Activated naive CD4-positive, alpha-beta T cell treated with anti-CD3 and anti-CD28 coated beads, Interleukin-2, amount 50 U/mL, for 24 hours (primary cell): ENCODE results near the gene OR10Z1.

Source experiments
- H3K27ac Mint-ChIP-seq: one replicate; pipeline ENCODE4 v1.8.0; 2021; ENCODE audit warnings: mild to moderate bottlenecking, mixed read lengths
- H3K27me3 Mint-ChIP-seq: one replicate; pipeline ENCODE4 v1.8.0; 2021; ENCODE audit warnings: mixed read lengths
- H3K36me3 Mint-ChIP-seq: one replicate; pipeline ENCODE4 v1.8.0; 2021; ENCODE audit warnings: mixed read lengths
- H3K4me1 Mint-ChIP-seq: one replicate; pipeline ENCODE4 v1.8.0; 2021; ENCODE audit warnings: mixed read lengths
- H3K4me3 Mint-ChIP-seq: one replicate; pipeline ENCODE4 v1.8.0; 2021; ENCODE audit warnings: mild to moderate bottlenecking, mixed read lengths
- H3K9me3 Mint-ChIP-seq: one replicate; pipeline ENCODE4 v1.8.0; 2021; ENCODE audit warnings: mixed read lengths

The OR10Z1 gene

GRCh38 chr1:158604968-158605367 lies at the start of gene OR10Z1:
Gene OR10Z1, plus strand, starts transcription at chr1:158605268. Its CDS starts 1,171 bp downstream, at chr1:158606439.
- H3K9me3 Mint-ChIP-seq: peaks cover 4% of the 10 kb centered on the region
- no peaks in the 10 kb centered on the region for H3K4me1 Mint-ChIP-seq
- H3K36me3 Mint-ChIP-seq: no peaks in the 10 kb centered on the region
- H3K4me3 Mint-ChIP-seq: no peak within 1 kb of the TSS
- no peaks in the 10 kb centered on the region for H3K27me3 Mint-ChIP-seq
- H3K27ac Mint-ChIP-seq: no peak within 1 kb of the TSS

GRCh38 chr1:158559696-158560095 lies 45.4 kb upstream of the OR10Z1 start:
- Mint-ChIP-seq H3K27me3 (peaks cover 10% of the 10 kb centered on the region), H3K27ac (no peak overlapping the region), H3K4me1 (no peaks in the 10 kb centered on the region), H3K4me3 (no peak overlapping the region), H3K9me3 (no peaks in the 10 kb centered on the region), H3K36me3 (no peaks in the 10 kb centered on the region)

- Mint-ChIP-seq H3K27me3 (peaks cover 15% of the 10 kb centered on the region), H3K9me3 (no peaks in the 10 kb centered on the region), H3K4me1 (no peaks in the 10 kb centered on the region), H3K4me3 (no peak overlapping the region), H3K36me3 (no peaks in the 10 kb centered on the region), H3K27ac (no peak overlapping the region)
These were observed 41.2 kb upstream of the OR10Z1 start for GRCh38 chr1:158563853-158564252.

- H3K36me3 Mint-ChIP-seq: no peaks in the 10 kb centered on the region
- no peak overlapping the region for H3K4me3 Mint-ChIP-seq
- peaks cover 15% of the 10 kb centered on the region for H3K27me3 Mint-ChIP-seq
- no peaks in the 10 kb centered on the region for H3K4me1 Mint-ChIP-seq
- no peaks in the 10 kb centered on the region for H3K9me3 Mint-ChIP-seq
- no peak overlapping the region for H3K27ac Mint-ChIP-seq
These were observed 40.5 kb upstream of the OR10Z1 start for GRCh38 chr1:158564608-158565007.

- Mint-ChIP-seq H3K27ac (no peak within 1 kb of the TSS), H3K9me3 (no peaks in the 10 kb centered on the region), H3K4me3 (no peak within 1 kb of the TSS), H3K4me1 (no peaks in the 10 kb centered on the region), H3K27me3 (peaks cover 13% of the 10 kb centered on the region), H3K36me3 (no peaks in the 10 kb centered on the region)
These were observed 34.6 kb upstream of the OR10Z1 start, which contains the start of gene OR6P1 for GRCh38 chr1:158570480-158570879. Gene OR6P1, minus strand, starts transcription at chr1:158570580. Its CDS starts 6,976 bp downstream, at chr1:158563604.

GRCh38 chr1:158572226-158572625 lies 32.8 kb upstream of the OR10Z1 start:
- H3K27me3 Mint-ChIP-seq: peaks cover 13% of the 10 kb centered on the region
- no peaks in the 10 kb centered on the region for H3K9me3 Mint-ChIP-seq
- H3K27ac Mint-ChIP-seq: no peak overlapping the region
- no peaks in the 10 kb centered on the region for H3K36me3 Mint-ChIP-seq
- H3K4me1 Mint-ChIP-seq: no peaks in the 10 kb centered on the region
- no peak overlapping the region for H3K4me3 Mint-ChIP-seq

GRCh38 chr1:158577561-158577960 lies 27.5 kb upstream of the OR10Z1 start:
- Mint-ChIP-seq H3K27ac (no peak overlapping the region), H3K9me3 (no peaks in the 10 kb centered on the region), H3K4me1 (no peaks in the 10 kb centered on the region), H3K4me3 (no peak overlapping the region), H3K36me3 (no peaks in the 10 kb centered on the region), H3K27me3 (peaks cover 7% of the 10 kb centered on the region)

GRCh38 chr1:158579733-158580132 lies 25.3 kb upstream of the OR10Z1 start, which contains the start of gene OR10X1:
Gene OR10X1, minus strand, starts transcription at chr1:158579899. Its CDS starts 0 bp downstream, at chr1:158579899.
- Mint-ChIP-seq H3K36me3 (no peaks in the 10 kb centered on the region), H3K27ac (no peak within 1 kb of the TSS), H3K4me1 (no peaks in the 10 kb centered on the region), H3K9me3 (no peaks in the 10 kb centered on the region), H3K27me3 (peaks cover 8% of the 10 kb centered on the region), H3K4me3 (no peak within 1 kb of the TSS)

- Mint-ChIP-seq H3K27ac (no peak overlapping the region), H3K27me3 (peaks cover 3% of the 10 kb centered on the region), H3K36me3 (no peaks in the 10 kb centered on the region), H3K9me3 (no peaks in the 10 kb centered on the region), H3K4me3 (no peak overlapping the region), H3K4me1 (no peaks in the 10 kb centered on the region)
These were observed 21.1 kb upstream of the OR10Z1 start for GRCh38 chr1:158583962-158584361.

GRCh38 chr1:158586942-158587341 lies 18.1 kb upstream of the OR10Z1 start:
- Mint-ChIP-seq H3K36me3 (no peaks in the 10 kb centered on the region), H3K9me3 (no peaks in the 10 kb centered on the region), H3K4me1 (no peaks in the 10 kb centered on the region), H3K27ac (no peak overlapping the region), H3K27me3 (peaks cover 3% of the 10 kb centered on the region), H3K4me3 (no peak overlapping the region)

- H3K36me3 Mint-ChIP-seq: peaks cover 7% of the 10 kb centered on the region
- H3K27me3 Mint-ChIP-seq: no peaks in the 10 kb centered on the region
- no peak overlapping the region for H3K4me3 Mint-ChIP-seq
- H3K27ac Mint-ChIP-seq: no peak overlapping the region
- H3K4me1 Mint-ChIP-seq: no peaks in the 10 kb centered on the region
- H3K9me3 Mint-ChIP-seq: peaks cover 24% of the 10 kb centered on the region
These were observed 4.3 kb upstream of the OR10Z1 start for GRCh38 chr1:158600735-158601134.

- no peaks in the 10 kb centered on the region for H3K27me3 Mint-ChIP-seq
- no peaks in the 10 kb centered on the region for H3K4me1 Mint-ChIP-seq
- no peaks in the 10 kb centered on the region for H3K36me3 Mint-ChIP-seq
- H3K9me3 Mint-ChIP-seq: no peaks in the 10 kb centered on the region
- no peak overlapping the region for H3K4me3 Mint-ChIP-seq
- no peak overlapping the region for H3K27ac Mint-ChIP-seq
These were observed 2.2 kb downstream of the OR10Z1 start for GRCh38 chr1:158607296-158607695.

- Mint-ChIP-seq H3K4me3 (no peak overlapping the region), H3K27me3 (peaks cover 7% of the 10 kb centered on the region), H3K36me3 (no peaks in the 10 kb centered on the region), H3K9me3 (no peaks in the 10 kb centered on the region), H3K4me1 (no peaks in the 10 kb centered on the region), H3K27ac (no peak overlapping the region)
These were observed 6.8 kb downstream of the OR10Z1 start for GRCh38 chr1:158611916-158612315.

GRCh38 chr1:158613764-158614163 lies 8.7 kb downstream of the OR10Z1 start:
- no peaks in the 10 kb centered on the region for H3K4me1 Mint-ChIP-seq
- no peak overlapping the region for H3K4me3 Mint-ChIP-seq
- H3K36me3 Mint-ChIP-seq: no peaks in the 10 kb centered on the region
- H3K27ac Mint-ChIP-seq: no peak overlapping the region
- H3K9me3 Mint-ChIP-seq: no peaks in the 10 kb centered on the region
- peaks cover 13% of the 10 kb centered on the region for H3K27me3 Mint-ChIP-seq

- Mint-ChIP-seq H3K9me3 (no peaks in the 10 kb centered on the region), H3K27ac (no peak overlapping the region), H3K36me3 (no peaks in the 10 kb centered on the region), H3K4me3 (no peak overlapping the region), H3K4me1 (no peaks in the 10 kb centered on the region), H3K27me3 (peaks cover 3% of the 10 kb centered on the region)
These were observed 33.1 kb downstream of the OR10Z1 start for GRCh38 chr1:158638146-158638545.

- Mint-ChIP-seq H3K9me3 (no peaks in the 10 kb centered on the region), H3K27me3 (peaks cover 3% of the 10 kb centered on the region), H3K36me3 (no peaks in the 10 kb centered on the region), H3K4me3 (no peak overlapping the region), H3K4me1 (no peaks in the 10 kb centered on the region), H3K27ac (no peak overlapping the region)
These were observed 33.8 kb downstream of the OR10Z1 start for GRCh38 chr1:158638904-158639303.

GRCh38 chr1:158644449-158644848 lies 39.4 kb downstream of the OR10Z1 start:
- peaks cover 3% of the 10 kb centered on the region for H3K27me3 Mint-ChIP-seq
- H3K4me3 Mint-ChIP-seq: no peak overlapping the region
- no peaks in the 10 kb centered on the region for H3K9me3 Mint-ChIP-seq
- peaks cover 15% of the 10 kb centered on the region for H3K4me1 Mint-ChIP-seq
- H3K36me3 Mint-ChIP-seq: no peaks in the 10 kb centered on the region
- H3K27ac Mint-ChIP-seq: no peak overlapping the region
